ENCODE data around the gene EIF4G3. TPM values are rescaled to one million over a fixed set of nuclear protein-coding genes. Genes with fewer than 3 reads are reported as not detected.

The EIF4G3 gene
- polyA plus RNA-seq, 3 donors = 5.1 to 34.2 (median 5.8) TPM

DNA sequence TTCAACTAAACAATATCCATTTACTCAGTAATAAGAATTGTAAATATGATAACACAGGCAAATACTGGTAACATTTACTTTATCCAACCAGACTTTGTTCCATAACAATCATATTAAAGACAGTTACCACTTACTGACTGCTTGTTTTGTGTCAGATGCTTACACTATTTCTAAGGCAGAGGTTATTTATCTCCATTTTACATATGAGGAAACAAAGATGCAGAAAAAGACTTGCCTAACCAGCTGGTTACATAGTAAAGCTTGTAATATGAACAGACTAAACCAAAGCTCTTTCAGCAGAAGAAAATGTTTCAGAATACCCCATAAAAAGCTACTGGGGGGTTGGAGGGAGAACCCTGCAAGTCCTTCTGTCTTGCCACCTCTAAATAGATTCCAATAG lies 180.1 kb downstream of the EIF4G3 start:
- Histone ChIP-seq H3K4me1 (ENCODE audit: control insufficient read depth in 1 of 2, insufficient read depth in 2 of 2, low read length in 2 of 2) (peaks cover 15 to 35% of the 10 kb centered on the region in 2 donors), H3K27ac (ENCODE audit: low read depth in 1 of 2, low read length in 2 of 2) (no peak overlapping the region), H3K36me3 (replicated peaks in 1 of 2; ENCODE audit: control insufficient read depth in 1 of 2, insufficient read depth in 2 of 2, low read length in 2 of 2) (peaks cover 0 to 12% of the 10 kb centered on the region in 2 donors), H4K20me1 (ENCODE audit: insufficient read depth, low read length) (no peaks in the 10 kb centered on the region), H2AFZ (ENCODE audit: insufficient read depth, low read depth, low read length, poor library complexity, severe bottlenecking) (no peak overlapping the region), H3K4me3 (replicated peaks in 1 of 3; ENCODE audit: low read depth in 2 of 3, low read length in 3 of 3) (no peak overlapping the region), H3K4me2 (replicated peaks; ENCODE audit: extremely low read depth, low read length, poor library complexity, severe bottlenecking) (no peak overlapping the region), H3K79me2 (ENCODE audit: insufficient read depth, low read length) (no peaks in the 10 kb centered on the region), H3K9me3 (replicated peaks in 1 of 2; ENCODE audit: control insufficient read depth in 1 of 2, insufficient read depth in 1 of 2, low read length in 2 of 2) (no peaks in the 10 kb centered on the region), H3K27me3 (ENCODE audit: control insufficient read depth in 2 of 2, insufficient read depth in 2 of 2, low read length in 2 of 2) (no peaks in the 10 kb centered on the region), H3K9ac (ENCODE audit: insufficient read depth, low read length, poor library complexity, severe bottlenecking) (no peak overlapping the region)
- Mint-ChIP-seq H3K27me3 (ENCODE audit: low read depth in 3 of 3) (no peaks in the 10 kb centered on the region), H3K4me3 (no peak overlapping the region), H3K9me3 (no peaks in the 10 kb centered on the region), H3K4me1 (peaks cover 45% of the 10 kb centered on the region), H3K36me3 (peaks cover 14 to 19% of the 10 kb centered on the region in 2 donors), H3K27ac (no peak overlapping the region)
- no peak for DNase-seq
- intact Hi-C loops (cut with micrococcal nuclease) = no loop called here
- no peak for TF ChIP-seq CTCF (IDR thresholded peaks at IDR 0.05)

- Histone ChIP-seq H3K27ac (ENCODE audit: low read depth in 1 of 2, low read length in 2 of 2) (no peak overlapping the region), H3K9ac (ENCODE audit: insufficient read depth, low read length, poor library complexity, severe bottlenecking) (no peak overlapping the region), H3K79me2 (ENCODE audit: insufficient read depth, low read length) (no peaks in the 10 kb centered on the region), H3K4me1 (ENCODE audit: control insufficient read depth in 1 of 2, insufficient read depth in 2 of 2, low read length in 2 of 2) (peaks cover 13 to 30% of the 10 kb centered on the region in 2 donors), H3K4me2 (replicated peaks; ENCODE audit: extremely low read depth, low read length, poor library complexity, severe bottlenecking) (no peak overlapping the region), H3K36me3 (replicated peaks in 1 of 2; ENCODE audit: control insufficient read depth in 1 of 2, insufficient read depth in 2 of 2, low read length in 2 of 2) (peaks cover 0 to 15% of the 10 kb centered on the region in 2 donors), H2AFZ (ENCODE audit: insufficient read depth, low read depth, low read length, poor library complexity, severe bottlenecking) (no peak overlapping the region), H3K4me3 (replicated peaks in 1 of 3; ENCODE audit: low read depth in 2 of 3, low read length in 3 of 3) (no peak overlapping the region), H3K9me3 (replicated peaks in 1 of 2; ENCODE audit: control insufficient read depth in 1 of 2, insufficient read depth in 1 of 2, low read length in 2 of 2) (no peaks in the 10 kb centered on the region), H4K20me1 (ENCODE audit: insufficient read depth, low read length) (no peaks in the 10 kb centered on the region), H3K27me3 (ENCODE audit: control insufficient read depth in 2 of 2, insufficient read depth in 2 of 2, low read length in 2 of 2) (no peaks in the 10 kb centered on the region)
- no peaks in the 10 kb centered on the region for H3K9me3 Mint-ChIP-seq
- H3K4me1 Mint-ChIP-seq = peaks cover 35% of the 10 kb centered on the region
- peaks cover 10 to 17% of the 10 kb centered on the region in 2 donors for H3K36me3 Mint-ChIP-seq
- peak overlapping the region in 1 of 7 donors; percentile 61 for H3K27ac Mint-ChIP-seq
- DNase-seq = no peak
- H3K4me3 Mint-ChIP-seq = no peak overlapping the region
- intact Hi-C loops (cut with micrococcal nuclease) = loop anchor here in 1 of 2 donors (5.0 kb wide), 1 partner anchor 203 kb away; no protein-coding TSS in a partner anchor
- TF ChIP-seq CTCF (IDR thresholded peaks at IDR 0.05) = no peak
- no peaks in the 10 kb centered on the region for H3K27me3 Mint-ChIP-seq (ENCODE audit: low read depth in 3 of 3)
- WGBS (ENCODE audit: insufficient coverage) = 89% methylated on average over 3 of the region's 5 CpGs
Observed at GRCh38 chr1:20993716-20994575, 182.8 kb downstream of the EIF4G3 start.
